ENCODE measurements around the gene SEC24B.

SEC24B gene

DNA sequence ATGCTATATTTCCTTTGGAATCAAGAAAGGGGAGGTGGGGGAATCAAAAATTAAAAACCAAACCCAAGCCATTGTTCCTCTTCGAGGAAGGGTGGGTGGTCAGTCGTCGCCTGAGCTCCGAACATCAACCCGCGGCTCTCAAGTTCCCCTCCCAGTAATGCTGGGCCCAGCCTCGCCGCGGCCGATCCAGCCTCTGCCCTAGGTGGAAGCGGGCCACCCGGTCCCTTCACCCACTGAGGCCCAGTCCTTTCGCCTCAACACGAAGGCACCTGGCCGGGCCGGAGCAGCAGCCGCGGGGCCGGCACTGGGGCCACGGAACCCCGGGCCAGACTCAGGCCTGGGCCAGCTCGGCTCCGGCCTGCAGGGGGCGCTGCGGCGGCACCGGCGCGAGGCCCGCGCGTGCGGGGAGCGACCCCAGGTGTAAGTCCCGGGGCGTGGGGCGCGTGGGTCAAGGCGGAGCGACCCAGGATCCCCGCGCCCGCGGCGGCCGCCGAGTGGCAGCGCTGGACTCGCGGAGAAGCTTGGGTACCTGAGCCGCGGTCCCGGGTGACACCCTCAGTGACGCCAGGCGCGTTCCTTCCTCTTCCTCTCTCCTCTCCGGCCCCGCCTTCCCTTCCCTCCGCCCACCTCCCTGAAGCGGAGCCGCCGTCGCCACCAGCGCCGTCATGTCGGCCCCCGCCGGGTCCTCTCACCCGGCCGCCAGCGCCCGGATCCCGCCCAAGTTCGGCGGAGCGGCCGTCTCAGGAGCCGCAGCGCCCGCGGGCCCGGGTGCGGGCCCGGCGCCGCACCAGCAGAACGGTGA lies at the start of gene SEC24B:
TSS of gene SEC24B (plus strand) at position 611 of the 802 bp plus-strand sequence. CDS start at position 666, 55 bp downstream.
- DNase-seq: peak; percentile 90 to 92

DNA sequence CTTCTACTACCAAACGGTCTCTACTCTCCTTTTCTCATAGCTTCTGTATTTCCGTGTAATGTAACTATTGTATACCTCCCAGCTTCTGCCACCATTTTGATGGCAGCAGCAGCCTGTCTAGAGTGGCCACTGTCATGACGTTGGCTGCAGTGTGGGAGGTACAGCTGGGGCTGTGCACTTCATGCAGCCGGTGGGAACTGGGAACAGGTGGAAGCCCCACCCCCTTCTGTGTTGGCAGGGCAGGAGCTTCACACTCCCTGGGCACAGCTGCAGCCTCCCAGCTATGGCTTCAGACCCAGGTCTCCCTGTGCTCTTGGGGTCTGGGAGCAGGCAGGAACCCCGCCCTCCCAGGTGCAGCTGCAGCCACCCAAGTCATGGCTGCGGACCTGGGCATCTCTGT lies 49.8 kb upstream of the SEC24B start:
- no peak for DNase-seq

DNA sequence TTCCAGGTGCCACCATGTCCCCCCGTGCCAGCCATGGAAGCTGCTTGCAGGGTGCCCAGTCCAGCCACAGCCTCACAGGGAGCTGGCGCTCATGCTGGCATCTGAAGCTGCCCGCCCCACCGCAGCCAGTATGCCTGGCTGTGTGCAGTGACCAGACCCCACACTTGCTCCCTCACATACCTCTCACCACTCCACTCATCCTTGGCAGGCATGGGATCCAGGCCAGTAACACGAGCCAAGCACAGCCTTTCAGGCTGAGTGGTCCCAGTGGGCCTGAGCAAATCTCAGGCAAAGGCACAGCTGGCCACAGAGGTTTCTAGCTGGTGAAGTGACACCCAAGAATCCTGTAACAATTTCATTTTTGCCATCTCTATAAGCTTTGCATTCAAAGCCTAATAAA lies 48.4 kb upstream of the SEC24B start:
- DNase-seq: no peak

DNA sequence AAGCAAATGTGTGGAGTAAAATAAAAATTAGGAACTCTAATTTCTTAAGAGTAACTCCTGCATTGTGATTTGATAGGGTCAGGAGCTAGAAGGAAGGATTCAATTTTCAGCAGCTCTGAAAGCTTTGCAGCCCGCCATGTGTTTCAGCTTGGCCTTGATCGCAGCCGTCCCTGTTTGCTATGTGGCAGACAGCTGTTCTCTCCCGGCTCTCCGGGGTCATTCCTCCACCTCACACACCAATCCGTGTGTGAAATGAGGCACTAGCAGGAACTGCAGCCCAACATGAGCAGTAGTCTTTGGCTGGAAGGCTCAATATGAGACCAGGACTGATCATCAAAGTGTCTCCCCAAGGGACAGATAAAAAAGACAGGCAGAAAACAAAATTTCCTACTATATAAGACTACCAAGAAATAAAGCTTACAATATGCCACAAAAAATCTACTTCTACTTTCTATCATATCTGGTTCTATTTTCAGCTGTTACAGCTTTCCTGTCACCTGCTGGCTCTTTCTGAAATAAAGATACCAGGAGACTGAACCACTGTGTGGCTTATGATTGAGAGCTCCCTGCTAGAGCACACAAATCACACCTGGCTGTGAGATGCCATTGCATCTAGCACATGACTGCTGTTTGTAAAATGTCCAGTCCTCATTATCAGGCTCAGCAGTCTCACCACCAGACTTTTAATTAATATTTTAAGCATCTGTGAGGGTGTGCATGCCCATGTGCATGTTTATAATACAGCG lies 44.1 kb upstream of the SEC24B start:
- no peak for DNase-seq

DNA sequence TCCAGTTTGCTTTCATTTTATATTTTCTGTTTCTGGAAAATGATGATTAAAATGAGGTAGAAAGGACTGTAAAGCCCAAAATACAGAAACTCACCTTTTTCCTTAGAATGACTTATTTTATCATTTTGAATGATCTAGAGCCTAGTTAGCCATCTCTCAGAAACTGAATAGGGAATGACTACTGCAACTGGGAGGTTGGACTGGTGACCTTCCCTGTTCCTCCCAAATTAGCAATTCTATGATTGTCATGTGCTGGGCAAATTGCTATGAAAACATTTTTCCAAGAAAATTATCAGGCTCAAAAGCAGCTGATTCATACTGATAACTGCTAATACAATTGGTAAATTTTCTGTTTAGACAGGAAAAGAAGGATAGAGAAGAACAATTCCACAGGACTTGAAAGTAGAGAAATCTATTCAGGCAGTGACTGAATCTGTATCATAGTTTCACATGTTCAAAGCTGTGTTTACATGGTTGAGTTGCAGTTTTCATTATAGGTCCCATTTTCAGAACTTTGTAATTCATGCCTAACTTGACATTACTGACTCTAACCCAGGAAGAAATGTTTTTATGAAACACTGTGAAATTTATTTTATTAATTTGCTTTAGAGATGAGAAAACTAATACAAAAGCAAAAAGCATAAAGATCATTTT lies 43.4 kb upstream of the SEC24B start:
- no peak for DNase-seq

DNA sequence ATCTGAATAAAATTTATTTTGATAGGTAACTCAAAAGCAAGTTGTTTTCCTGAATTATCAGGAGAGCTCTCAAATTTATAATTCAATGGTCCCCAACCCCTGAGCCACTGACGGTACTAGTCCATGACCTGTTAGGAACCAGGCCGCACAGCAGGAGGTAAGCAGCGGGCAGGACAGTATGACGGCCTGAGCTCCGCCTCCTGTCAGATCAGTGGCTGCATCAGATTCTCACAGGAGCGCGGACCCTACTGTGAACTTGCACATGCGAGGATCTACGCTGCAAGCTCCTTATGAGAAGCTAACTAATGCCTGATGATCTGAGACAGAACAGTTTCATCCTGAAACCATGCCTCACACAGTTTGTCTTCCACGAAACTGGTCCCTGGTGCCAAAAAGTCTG lies 37.9 kb upstream of the SEC24B start:
- no peak for DNase-seq

DNA sequence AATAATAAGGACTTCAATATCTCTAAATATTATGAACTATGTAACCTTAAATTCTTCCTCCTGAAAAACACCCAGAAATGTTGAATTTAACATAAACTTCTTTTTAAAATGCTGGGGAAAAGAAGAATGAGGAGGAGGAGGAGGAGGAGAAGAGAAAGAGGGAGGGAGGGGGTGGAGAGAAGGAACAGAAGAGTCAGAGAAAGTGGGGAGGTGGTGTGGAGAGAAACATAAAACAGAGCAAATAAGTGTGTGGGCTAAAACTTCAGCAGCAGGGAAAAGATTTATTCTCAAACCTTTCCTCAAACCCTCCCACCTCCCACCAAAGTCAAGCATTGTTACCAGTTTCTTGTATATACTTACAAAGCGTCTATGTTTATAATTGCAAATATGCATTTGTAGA lies 34.7 kb upstream of the SEC24B start:
- no peak for DNase-seq

DNA sequence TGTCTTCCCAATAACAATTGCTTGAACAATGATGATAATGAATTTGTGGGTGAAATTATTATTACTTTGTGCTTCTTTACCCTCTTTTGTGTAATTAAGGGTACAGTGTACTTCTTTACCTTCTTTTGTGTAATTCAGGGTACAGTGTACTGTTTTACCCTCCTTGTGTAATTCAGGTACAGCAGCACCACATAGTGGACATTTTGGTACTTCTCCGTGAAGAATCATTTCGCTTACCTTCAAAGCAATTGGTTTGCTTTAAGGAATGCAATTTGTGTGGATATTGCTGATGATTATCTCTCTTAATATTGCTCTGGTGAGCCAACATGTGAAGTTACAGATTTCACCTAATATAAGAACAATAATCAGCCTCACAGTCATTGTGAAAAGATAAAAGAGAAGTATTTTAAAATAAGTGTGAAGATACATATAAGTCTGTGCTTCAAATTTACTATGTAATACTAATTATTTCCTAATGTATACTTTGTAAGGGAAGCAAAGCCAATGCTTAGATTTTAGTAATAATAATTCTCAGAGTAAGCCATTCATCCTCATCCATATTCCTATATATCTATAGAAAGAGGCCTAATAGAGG lies 27.2 kb upstream of the SEC24B start:
- DNase-seq: peak in 1 of 2 experiments; percentile 11

DNA sequence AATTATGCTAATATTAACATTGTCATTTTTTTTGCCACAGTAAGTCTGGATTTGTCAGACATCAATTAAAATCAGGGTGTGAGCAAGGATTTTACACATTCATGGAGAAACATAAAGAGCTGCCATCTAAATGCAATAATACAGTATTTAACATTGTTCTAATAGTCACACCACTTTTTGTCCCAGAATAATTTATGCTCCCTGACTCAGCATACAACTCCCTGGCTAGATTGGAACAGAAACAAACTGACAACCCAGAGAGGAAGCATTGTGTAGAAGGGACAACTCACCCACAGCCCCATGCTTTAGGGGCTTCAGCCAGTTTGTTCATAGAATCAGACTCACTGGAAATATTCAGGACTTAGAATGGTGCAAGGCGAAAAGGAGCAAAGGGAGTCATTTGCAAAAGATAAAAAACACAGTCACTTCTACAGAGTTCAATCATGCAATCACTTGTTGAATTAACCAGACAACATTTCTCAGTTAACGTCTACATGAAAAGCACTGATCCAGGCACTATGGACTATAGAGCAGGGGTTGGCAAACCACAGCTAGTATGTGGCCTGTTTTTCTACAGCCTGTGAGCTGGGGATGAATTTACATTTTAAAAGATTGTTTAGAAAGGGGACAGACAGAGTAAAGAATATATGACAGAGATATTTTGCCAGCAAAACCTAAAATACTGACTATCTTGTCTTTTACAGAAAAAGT lies 26.4 kb upstream of the SEC24B start:
- no peak for DNase-seq

DNA sequence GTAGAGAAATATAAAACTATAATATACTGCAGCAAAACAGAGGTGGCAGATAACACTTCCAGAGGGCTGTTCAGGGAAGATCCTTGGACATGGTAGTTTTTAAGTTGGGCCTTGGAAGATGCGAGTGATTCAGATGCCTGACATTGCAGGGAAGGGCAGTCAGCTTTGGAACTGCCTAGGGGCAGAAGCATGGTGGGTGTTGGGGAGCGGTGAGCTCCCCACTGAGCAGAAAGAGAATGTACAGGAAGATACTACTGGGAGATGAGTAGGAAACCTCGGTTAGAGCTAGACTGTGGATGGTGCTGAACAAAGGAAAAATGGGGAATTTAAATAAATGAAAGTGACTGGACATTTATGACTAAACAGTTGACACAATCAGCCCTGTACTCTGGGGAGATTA lies 24.9 kb upstream of the SEC24B start:
- no peak for DNase-seq

DNA sequence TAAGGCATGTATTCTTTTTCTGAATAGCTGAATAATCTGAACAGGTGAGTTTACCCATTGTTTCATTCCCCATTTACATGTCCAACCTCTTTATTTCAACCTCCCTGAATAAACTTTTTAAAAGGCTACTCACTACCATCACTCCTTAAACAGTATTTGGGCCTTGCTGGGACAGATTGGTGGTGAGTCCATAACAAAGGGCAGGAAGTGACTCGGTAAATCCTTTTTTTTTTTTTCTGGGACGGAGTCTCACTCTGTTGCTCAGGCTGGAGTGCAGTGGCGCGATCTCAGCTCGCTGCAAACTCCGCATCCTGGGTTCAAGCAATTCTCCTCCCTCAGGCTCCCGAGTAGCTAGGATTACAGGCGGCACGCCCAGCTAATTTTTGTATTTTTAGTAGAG lies 23.4 kb upstream of the SEC24B start:
- no peak for DNase-seq

DNA sequence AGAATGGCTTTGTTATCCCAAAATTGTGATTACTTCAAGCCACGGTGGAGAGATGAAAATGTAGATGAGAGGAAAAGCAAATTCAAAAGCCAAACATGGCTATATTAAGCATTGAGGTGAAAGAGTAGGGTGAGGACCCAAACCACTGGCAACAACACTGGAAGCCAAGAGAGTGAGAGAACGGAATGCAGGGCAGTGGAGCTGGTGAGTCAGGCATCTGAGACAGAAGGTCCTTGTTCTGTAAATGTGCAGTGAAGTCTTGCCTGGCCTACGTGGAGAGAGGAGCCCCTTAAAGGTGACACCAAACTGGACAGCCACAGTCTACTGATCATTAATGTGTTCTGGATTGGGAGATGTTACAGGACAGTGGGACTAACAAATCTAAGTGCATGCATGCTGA lies 22.8 kb upstream of the SEC24B start:
- no peak for DNase-seq

DNA sequence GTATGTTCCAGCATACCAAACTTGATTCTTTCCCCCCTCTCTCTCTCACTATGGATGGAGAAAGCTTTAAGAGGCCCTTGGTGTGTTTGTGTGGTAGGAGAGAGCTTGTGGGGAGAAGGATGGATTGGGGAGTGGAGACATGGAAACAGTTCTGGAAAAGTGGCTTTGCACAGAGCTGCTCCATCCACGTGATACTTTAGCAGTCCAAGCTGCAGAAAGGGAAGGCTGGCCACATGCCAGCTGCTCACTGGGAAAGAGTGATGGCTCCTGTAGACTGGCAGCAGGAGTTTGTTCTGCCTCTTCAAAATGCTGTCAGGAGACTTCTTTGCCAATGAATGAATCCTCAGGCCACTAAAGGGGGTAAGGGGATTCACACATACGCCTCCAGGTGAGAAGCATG lies 21.7 kb upstream of the SEC24B start:
- DNase-seq: no peak

DNA sequence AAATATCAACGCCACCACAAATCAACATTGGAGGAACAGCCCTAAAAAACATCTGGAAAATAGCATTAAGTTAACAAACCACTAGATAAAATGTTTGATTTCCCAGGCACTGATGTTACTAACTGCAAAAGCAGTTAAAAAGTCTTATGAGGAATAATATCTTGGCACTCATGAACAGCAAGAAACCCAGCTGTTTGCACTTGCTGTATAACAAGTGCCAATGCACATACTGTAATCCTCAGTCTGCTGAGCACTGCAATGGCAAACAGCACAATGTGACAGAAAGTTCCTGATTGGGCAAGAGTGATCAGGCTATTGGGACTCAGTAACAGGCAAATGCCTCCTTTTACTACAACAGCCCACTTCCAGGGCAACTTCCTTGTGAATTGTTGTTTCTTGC lies 20.8 kb upstream of the SEC24B start:
- DNase-seq: no peak

DNA sequence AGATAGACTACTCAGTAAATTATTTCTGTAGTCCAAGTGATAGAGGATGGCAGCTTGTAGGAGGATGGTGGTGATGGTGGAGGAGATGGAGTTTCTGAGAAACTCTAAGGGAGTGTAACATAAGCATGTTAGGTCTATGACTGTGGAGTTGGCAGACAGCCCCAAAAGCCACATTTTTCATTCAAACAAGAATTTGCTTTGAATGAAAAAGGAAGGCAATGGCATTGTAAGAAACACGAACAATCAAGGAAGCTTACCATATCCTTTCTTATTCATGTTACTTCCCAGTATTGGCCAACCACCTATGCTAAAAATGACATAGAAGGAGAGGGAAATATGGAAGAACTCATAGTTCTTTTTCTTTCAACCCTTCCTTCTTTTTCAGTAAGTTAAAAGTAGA lies 18.7 kb upstream of the SEC24B start:
- DNase-seq: no peak

DNA sequence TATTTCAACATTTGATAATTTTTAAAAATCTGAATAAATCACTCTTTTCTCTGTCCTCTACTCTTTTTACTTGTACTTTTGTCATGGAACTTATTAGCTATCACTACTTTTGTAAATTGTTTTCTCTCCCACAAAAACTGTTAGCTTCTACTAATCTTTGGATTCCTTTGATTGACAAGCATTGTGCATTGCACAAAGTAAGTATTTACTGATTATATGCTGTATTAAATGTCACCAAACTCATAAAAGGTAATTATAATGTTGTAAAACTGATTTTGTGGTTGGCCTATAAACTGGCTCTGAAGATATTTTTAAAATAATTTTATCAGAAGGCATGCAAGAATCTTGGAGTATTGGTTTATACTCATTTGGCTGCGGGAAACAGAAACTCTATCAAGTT lies 15.0 kb upstream of the SEC24B start:
- DNase-seq: no peak

DNA sequence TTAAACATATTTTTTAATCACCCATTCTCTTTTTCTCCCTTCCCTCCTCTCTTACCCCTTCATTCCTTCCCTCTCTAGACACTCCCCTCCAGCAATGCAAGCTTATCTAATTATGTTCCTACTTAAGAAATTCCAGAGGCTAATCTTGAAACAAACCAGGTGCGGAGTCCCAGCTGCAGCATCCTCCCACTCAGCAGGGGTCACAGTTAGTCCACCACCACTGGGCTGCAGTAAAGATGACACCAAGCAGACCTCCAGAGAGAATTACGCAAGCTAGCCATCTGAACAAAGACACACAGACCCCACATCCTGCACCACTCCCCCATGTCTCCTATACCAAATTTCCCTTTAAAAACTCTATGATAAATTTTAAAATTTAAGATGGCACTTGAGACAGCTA lies 13.9 kb upstream of the SEC24B start:
- DNase-seq: no peak

DNA sequence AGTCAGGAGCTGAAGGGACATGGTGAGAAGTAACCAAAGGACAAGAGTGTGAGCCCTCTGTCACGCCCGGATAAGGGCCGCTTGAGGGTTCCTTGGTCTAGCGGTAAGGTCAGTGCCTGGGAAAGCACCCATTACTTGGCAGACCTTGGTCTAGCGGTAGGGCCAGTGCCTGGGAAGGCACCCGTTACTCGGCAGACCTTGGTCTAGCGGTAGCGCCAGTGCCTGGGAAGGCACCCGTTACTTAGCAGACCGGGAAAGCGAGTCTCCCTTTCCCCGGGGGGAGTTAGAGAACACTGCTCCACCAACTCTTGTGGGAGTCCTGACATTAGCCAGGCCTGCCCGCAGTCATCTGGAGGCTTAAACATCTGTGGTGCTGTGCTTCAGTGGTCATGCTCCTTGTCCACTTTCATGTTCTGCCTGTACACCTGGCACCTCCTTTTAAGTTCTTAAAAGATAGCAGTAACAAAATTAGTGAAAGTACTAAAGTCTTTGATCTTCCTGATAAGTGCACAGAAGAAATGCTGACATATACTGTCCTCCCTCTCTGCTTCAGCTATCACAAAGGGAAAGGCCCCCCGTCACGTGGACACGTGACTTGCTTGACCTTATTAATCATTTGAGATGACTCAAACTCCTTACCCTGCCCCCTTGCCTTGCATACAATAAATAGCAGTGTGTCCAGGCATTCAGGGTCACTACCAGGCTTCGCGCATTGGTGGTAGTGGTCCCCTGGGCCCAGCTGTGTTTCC lies 9.3 kb upstream of the SEC24B start:
- DNase-seq: no peak

DNA sequence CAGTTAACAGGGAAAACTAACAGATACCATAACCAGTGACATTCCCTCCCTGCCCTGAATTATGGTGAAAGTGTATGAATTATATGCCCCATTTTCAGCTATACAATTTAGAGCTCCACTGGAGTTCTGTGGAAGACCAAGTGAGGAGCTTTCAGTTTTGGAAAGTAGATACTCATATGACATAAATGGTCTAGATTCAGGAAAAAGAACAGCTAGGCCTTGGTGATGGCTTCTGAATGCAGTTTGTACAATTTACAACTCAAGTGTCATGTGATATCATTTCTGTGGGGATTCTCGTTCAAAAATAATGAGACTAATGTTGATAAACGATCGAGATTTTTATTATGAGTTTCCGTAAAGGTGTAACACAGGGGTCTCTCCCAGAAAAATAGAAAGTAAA lies 8.2 kb upstream of the SEC24B start:
- no peak for DNase-seq

DNA sequence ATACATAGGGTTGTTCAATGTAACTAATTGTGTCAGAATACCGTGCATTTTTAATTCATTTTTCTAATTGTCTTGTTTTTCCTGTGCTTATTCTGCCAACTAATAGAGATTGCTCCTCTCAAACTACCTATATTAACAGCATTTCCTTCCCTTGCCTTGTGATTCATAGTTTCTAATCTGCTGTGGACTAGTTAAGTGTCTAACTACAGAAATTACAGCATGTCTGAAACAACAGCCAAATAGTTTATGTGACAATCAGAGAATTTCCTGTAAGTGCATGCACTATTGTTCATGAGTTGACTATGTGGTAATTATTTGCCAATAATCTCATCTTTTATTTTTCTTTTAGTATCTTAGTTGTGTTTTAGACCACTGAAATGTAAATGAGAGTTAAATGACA lies 4.1 kb upstream of the SEC24B start:
- no peak for DNase-seq

DNA sequence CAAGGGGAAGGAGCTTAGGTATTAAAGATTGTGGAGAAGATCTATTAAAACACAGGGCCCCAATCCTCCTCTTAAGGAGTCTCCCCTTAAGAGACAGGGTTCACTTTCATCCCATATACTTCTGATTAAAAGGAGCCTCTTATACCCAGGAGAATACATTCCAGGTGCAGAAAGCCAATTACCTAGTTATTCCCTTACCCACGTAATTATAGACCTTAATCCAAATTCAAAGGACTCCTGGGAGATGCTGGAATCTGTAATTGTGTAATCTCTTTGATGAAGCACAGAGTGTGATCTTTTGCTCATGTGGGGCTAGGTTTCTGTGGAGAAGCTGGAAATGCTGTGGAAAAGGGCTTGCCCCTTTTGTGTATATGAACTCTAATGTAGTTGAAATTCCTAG lies 1.4 kb upstream of the SEC24B start:
- no peak for DNase-seq

DNA sequence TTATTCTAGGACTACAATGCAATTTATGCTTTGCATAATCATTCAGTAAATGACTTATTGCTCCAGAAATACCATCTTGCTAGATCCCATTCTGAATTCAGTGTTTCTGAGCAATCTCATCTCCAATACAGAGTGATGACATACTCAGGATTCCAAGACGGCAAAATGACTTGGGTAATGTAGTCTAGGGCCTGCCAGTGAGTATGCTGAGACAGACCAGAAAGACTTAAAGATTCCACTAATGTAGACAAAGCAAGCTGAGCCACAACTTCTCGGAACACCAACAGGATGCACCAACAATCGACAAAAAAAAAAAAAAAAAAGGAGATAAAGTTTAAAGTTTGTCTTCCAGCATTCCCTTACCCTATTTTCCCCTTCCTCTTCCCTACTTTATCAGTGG lies 919 bp upstream of the SEC24B start:
- no peak for DNase-seq
